ENCODE results near the gene GNPAT. TPM values are rescaled to one million over a fixed set of nuclear protein-coding genes. Genes with fewer than 3 reads are reported as not detected.

GNPAT gene
- total and polyA plus RNA-seq, 5 experiments from 2014 or later = 23.3 to 38.6 (median 34.5) TPM

DNA sequence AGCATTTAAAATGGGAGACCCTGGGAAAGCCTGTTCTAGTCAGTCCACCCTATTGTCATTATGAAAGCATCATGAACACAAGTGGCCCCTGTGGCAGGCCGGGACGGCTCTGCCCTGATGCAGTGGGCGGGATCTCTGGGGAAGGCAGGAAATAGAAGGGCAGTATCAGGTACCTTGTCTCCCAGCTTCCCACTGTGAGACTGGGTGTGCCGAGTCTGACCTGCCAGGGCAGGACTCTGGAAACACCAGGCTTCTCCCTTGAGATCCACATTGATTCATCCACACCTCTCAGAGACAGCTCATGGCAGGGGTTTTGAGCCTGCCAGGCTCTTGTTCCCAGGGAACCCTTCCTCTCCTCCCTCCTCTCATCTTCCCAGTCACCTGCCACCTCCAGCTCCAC is 24.5 kb upstream of the GNPAT start:
- H3K4me1 Mint-ChIP-seq = peaks cover 6 to 26% (median 19%) of the 10 kb centered on the region in 4 donors
- H3K27ac Mint-ChIP-seq = peak overlapping the region in 3 of 10 donors; percentile 35 to 57 (median 37)
- DNase-seq (no peak), ATAC-seq (no peak)
- no peaks in the 10 kb centered on the region for H3K9me3 Mint-ChIP-seq
- H3K27me3 Mint-ChIP-seq = no peaks in the 10 kb centered on the region
- H3K36me3 Mint-ChIP-seq = no peaks in the 10 kb centered on the region
- H3K4me3 Mint-ChIP-seq = no peak overlapping the region
- POLR2A ChIA-PET = interaction anchor here (0.6 kb wide), 1 partner anchor 24 kb away, joined by 3 read pairs; no protein-coding TSS in a partner anchor

DNA sequence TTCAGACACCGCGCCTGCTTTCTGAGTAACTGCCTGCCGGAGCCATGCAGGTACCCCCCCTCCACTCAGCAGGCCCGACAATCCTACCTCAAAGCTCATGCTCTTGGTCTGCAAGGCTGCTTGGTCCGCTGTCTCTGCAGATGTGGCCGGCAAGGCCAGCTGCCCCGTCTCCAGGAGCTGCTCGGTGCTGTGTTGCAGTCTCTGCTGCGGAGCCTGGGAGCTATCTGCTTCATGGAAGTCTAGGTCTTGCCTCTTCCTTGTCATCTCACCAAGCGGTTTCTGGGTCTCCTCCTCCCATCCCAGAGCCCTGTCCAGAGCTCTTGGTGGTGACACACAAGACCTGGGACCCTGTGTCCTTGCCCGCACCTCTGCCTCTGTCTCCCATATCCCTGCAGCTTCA is 24.0 kb upstream of the GNPAT start:
- DNase-seq = no peak
- Mint-ChIP-seq H3K36me3 (no peaks in the 10 kb centered on the region), H3K4me1 (peaks cover 6 to 21% (median 14%) of the 10 kb centered on the region in 4 donors), H3K4me3 (no peak overlapping the region), H3K27ac (peak overlapping the region in 1 of 10 donors; percentile 37), H3K27me3 (no peaks in the 10 kb centered on the region), H3K9me3 (no peaks in the 10 kb centered on the region)
- no peak for ATAC-seq
- POLR2A ChIA-PET = interaction anchor here (0.6 kb wide), 1 partner anchor 23 kb away, joined by 3 read pairs; no protein-coding TSS in a partner anchor

GRCh38 chr1:231218078-231218477 is 22.9 kb upstream of the GNPAT start:
- Mint-ChIP-seq H3K27ac (no peak overlapping the region), H3K36me3 (peaks cover 0 to 6% (median 4%) of the 10 kb centered on the region in 3 donors)
- POLR2A ChIA-PET = no interaction called here

GRCh38 chr1:231219422-231220401 is 21.3 kb upstream of the GNPAT start:
- POLR2A ChIA-PET = no interaction called here

More at GRCh38 chr1:231218078-231218477, 22.9 kb upstream of the GNPAT start:
- H3K4me3 Mint-ChIP-seq = no peak overlapping the region
- no peaks in the 10 kb centered on the region for H3K27me3 Mint-ChIP-seq
- ATAC-seq (no peak), DNase-seq (no peak)
- H3K4me1 Mint-ChIP-seq = peaks cover 6 to 18% (median 13%) of the 10 kb centered on the region in 4 donors
- H3K9me3 Mint-ChIP-seq = no peaks in the 10 kb centered on the region

GRCh38 chr1:231220801-231221200 is 20.2 kb upstream of the GNPAT start:
- POLR2A ChIA-PET = no interaction called here
- H3K27me3 Mint-ChIP-seq = no peaks in the 10 kb centered on the region

More at GRCh38 chr1:231219422-231220401, 21.3 kb upstream of the GNPAT start:
- DNase-seq = no peak
- Mint-ChIP-seq H3K27me3 (no peaks in the 10 kb centered on the region), H3K4me1 (peaks cover 8 to 17% (median 13%) of the 10 kb centered on the region in 4 donors), H3K36me3 (peaks cover 0 to 17% (median 4%) of the 10 kb centered on the region in 3 donors), H3K9me3 (no peaks in the 10 kb centered on the region), H3K4me3 (no peak overlapping the region), H3K27ac (no peak overlapping the region)
- ATAC-seq = no peak

DNA sequence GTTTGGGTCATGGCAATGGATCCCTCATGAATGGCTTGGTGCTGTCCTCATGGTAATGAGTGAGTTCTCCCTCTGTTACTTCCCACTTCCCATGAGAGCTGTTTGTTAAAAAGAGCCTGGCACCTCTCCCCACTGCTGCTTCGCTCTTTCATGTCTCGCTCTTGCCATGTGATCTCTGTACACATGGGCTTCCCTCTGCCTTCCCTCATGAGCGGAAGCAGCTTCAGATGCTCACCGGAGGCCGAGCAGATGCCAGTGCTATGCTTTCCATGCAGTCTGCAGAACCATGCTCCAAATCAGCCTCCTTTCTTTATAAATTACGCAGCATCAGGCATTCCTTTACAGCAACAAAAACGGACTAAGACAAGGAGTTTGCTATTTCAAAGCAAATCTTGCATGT is 14.9 kb upstream of the GNPAT start:
- no peak overlapping the region for H3K4me3 Mint-ChIP-seq
- no peak for ATAC-seq
- no peaks in the 10 kb centered on the region for H3K9me3 Mint-ChIP-seq
- POLR2A ChIA-PET = interaction anchor here (0.6 kb wide), 1 partner anchor 13 kb away, joined by 5 read pairs; no protein-coding TSS in a partner anchor
- DNase-seq = no peak
- peaks cover 11 to 19% (median 16%) of the 10 kb centered on the region in 4 donors for H3K4me1 Mint-ChIP-seq
- no peaks in the 10 kb centered on the region for H3K27me3 Mint-ChIP-seq
- H3K27ac Mint-ChIP-seq = peak overlapping the region in 2 of 10 donors; percentile 54 to 61
- peaks cover 0 to 72% (median 28%) of the 10 kb centered on the region in 3 donors for H3K36me3 Mint-ChIP-seq

More at GRCh38 chr1:231220801-231221200, 20.2 kb upstream of the GNPAT start:
- Mint-ChIP-seq H3K4me1 (peaks cover 3 to 7% (median 6%) of the 10 kb centered on the region in 4 donors), H3K9me3 (no peaks in the 10 kb centered on the region), H3K36me3 (peaks cover 0 to 27% (median 11%) of the 10 kb centered on the region in 3 donors), H3K27ac (no peak overlapping the region), H3K4me3 (no peak overlapping the region)
- DNase-seq (no peak), ATAC-seq (no peak)

GRCh38 chr1:231231511-231231910 is 9.5 kb upstream of the GNPAT start:
- Mint-ChIP-seq H3K4me3 (no peak overlapping the region), H3K36me3 (peaks cover 0 to 77% (median 22%) of the 10 kb centered on the region in 3 donors), H3K27ac (peak overlapping the region in 1 of 10 donors; percentile 80), H3K27me3 (no peaks in the 10 kb centered on the region), H3K9me3 (no peaks in the 10 kb centered on the region), H3K4me1 (peaks cover 26 to 59% (median 50%) of the 10 kb centered on the region in 4 donors)
- no peak for ATAC-seq
- POLR2A ChIA-PET = no interaction called here
- DNase-seq = no peak

GRCh38 chr1:231232870-231233734 is 7.9 kb upstream of the GNPAT start:
- POLR2A ChIA-PET = no interaction called here
- Mint-ChIP-seq H3K27ac (peak overlapping the region in 3 of 10 donors; percentile 12 to 76 (median 24)), H3K36me3 (peaks cover 0 to 80% (median 23%) of the 10 kb centered on the region in 3 donors), H3K4me3 (peak overlapping the region in 1 of 10 donors; percentile 6), H3K4me1 (peaks cover 28 to 72% (median 64%) of the 10 kb centered on the region in 4 donors), H3K27me3 (no peaks in the 10 kb centered on the region), H3K9me3 (no peaks in the 10 kb centered on the region)
- no peak for DNase-seq
- ATAC-seq = no peak

DNA sequence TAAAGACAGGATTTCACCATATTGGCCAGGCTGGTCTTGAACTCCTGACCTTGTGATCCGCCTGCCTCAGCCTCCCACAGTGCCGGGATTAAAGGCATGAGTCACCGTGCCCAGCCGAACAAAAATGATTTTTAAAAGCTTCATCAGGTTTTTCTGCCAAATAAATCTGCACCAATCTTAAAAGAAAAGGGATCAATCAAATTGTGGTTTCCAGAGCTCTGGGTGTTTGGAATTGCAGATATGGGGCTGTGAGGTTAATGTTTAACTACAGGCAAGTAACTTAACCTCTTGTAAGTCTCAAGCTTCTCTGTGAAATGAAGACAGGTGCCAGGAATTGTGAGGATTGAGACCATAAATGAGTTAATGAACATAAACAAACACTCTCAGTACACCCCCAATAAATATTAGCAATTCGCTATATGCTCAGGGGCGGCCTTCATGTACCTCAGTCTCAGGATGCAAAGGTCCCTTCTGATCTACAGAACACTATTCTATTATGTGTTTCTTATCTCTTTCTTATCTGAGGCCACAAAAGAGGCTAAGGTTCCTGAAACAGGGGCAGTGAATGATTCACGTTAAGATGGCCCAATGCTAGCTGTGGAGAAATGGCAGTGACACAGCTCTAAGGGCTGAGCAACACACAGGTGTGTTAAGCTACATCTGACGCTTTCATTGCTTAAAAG is 7.1 kb upstream of the GNPAT start:
- no peaks in the 10 kb centered on the region for H3K9me3 Mint-ChIP-seq
- no peaks in the 10 kb centered on the region for H3K27me3 Mint-ChIP-seq
- no peak for DNase-seq
- no peak overlapping the region for H3K27ac Mint-ChIP-seq
- ATAC-seq = no peak
- H3K36me3 Mint-ChIP-seq = peaks cover 5 to 84% (median 23%) of the 10 kb centered on the region in 3 donors
- H3K4me3 Mint-ChIP-seq = no peak overlapping the region
- POLR2A ChIA-PET = no interaction called here
- H3K4me1 Mint-ChIP-seq = peaks cover 31 to 80% (median 71%) of the 10 kb centered on the region in 4 donors

- Mint-ChIP-seq H3K27ac (peak overlapping the region in 1 of 10 donors; percentile 74), H3K4me1 (peaks cover 31 to 81% (median 77%) of the 10 kb centered on the region in 4 donors), H3K9me3 (no peaks in the 10 kb centered on the region), H3K27me3 (no peaks in the 10 kb centered on the region), H3K4me3 (no peak overlapping the region), H3K36me3 (peaks cover 8 to 83% (median 27%) of the 10 kb centered on the region in 3 donors)
- POLR2A ChIA-PET = no interaction called here
- no peak for ATAC-seq
- no peak for DNase-seq
Measured at GRCh38 chr1:231234506-231234905, 6.5 kb upstream of the GNPAT start.

DNA sequence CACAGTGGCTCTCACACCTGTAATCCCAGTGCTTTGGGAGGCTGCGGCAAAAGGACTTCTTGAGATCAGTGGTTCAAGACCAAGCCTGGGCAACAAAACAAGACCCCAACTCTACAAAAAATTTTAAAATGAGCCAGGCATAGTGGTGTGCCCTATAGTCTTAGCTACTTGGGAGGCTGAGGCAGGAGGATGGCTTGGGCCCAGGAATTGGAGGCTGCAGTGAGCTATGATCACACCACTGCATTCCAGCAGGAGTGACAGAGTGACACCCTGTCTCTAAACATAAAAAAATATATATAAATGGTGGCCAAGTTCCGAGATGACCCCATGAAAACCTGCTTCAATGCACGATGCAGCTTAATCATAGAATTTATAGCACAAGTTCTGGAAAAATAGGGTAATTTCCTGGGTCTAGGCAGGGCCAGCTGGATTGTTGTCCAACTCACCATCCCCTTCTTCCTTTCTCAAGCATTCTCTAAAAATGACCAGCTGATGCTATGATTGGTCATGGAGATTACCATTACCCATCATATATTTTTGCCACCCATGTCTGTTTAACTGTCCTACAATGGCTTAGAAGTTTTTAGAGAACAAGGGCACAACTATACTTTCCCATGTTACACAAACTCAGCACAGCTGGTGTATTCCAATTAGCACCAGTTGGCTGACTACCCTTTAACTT is 5.3 kb upstream of the GNPAT start:
- H3K27me3 Mint-ChIP-seq = no peaks in the 10 kb centered on the region
- H3K36me3 Mint-ChIP-seq = peaks cover 8 to 72% (median 27%) of the 10 kb centered on the region in 3 donors
- POLR2A ChIA-PET = no interaction called here
- DNase-seq (no peak), ATAC-seq (no peak)
- no peak overlapping the region for H3K27ac Mint-ChIP-seq
- H3K9me3 Mint-ChIP-seq = no peaks in the 10 kb centered on the region
- peak overlapping the region in 3 of 10 donors; percentile 7 to 28 (median 11) for H3K4me3 Mint-ChIP-seq
- peaks cover 32 to 81% (median 75%) of the 10 kb centered on the region in 4 donors for H3K4me1 Mint-ChIP-seq
